ENCODE results near the gene MLC1. TPM values are rescaled to one million over a fixed set of nuclear protein-coding genes. Genes with fewer than 3 reads are reported as not detected.

The MLC1 gene
- total and polyA plus RNA-seq, 4 experiments from 2014 or later: 0.28 TPM; not detected in 3

- ChIA-PET CTCF (ENCODE audit: partially characterized antibody) (interaction anchor here (0.7 to 2.3 kb wide), 5 partner anchors 9 to 252 kb away, joined by 3 to 8 read pairs (median 4); no protein-coding TSS in a partner anchor), POLR2A (ENCODE audit: partially characterized antibody) (interaction anchor here (1.0 to 1.7 kb wide), 5 partner anchors 9 to 82 kb away, joined by 3 to 6 read pairs (median 4); partner anchors contain the start of gene PIM3)
- H3K27ac Mint-ChIP-seq: peak overlapping the region; percentile 70 to 94 (median 86)
- Histone ChIP-seq H3K9me3 (ENCODE audit: control insufficient read depth in 1 of 2, low read length in 2 of 2) (no peaks in the 10 kb centered on the region), H3K27ac (ENCODE audit: low read depth, low read length) (peak overlapping the region; percentile 42), H3K4me3 (ENCODE audit: low read length in 2 of 2) (peak overlapping the region in 1 of 2 donors; percentile 5), H3K27me3 (ENCODE audit: insufficient read depth, low read length) (no peaks in the 10 kb centered on the region), H3K36me3 (ENCODE audit: insufficient read depth, low read length) (no peaks in the 10 kb centered on the region), H3K4me1 (ENCODE audit: insufficient read depth, low read length) (peaks cover 56% of the 10 kb centered on the region)
- intact Hi-C loops (cut with micrococcal nuclease): loop anchor here (10.0 kb wide), 1 partner anchor 194 kb away; the partner anchor contains the start of gene BRD1
- DNase-seq: peak; percentile 55 to 81 (median 57)
- H3K4me3 Mint-ChIP-seq: peak overlapping the region; percentile 21 to 83 (median 69)
- no peaks in the 10 kb centered on the region for H3K9me3 Mint-ChIP-seq
- H3K4me1 Mint-ChIP-seq: peaks cover 3 to 21% (median 11%) of the 10 kb centered on the region in 4 donors
- no peaks in the 10 kb centered on the region for H3K36me3 Mint-ChIP-seq
- no peaks in the 10 kb centered on the region for H3K27me3 Mint-ChIP-seq
These were observed 66.5 kb downstream of the MLC1 start for GRCh38 chr22:50018608-50019285.

- no peaks in the 10 kb centered on the region for H3K27me3 ChIP-seq (ENCODE audit: insufficient read depth, low read length)
- peaks cover 61% of the 10 kb centered on the region for H3K4me1 ChIP-seq (ENCODE audit: insufficient read depth, low read length)
- POLR2A ChIA-PET (ENCODE audit: partially characterized antibody): interaction anchor here (1.0 to 1.7 kb wide), 6 partner anchors 10 to 88 kb away, joined by 3 to 6 read pairs (median 4); partner anchors contain the start of gene PIM3
- H3K4me3 Mint-ChIP-seq: peak overlapping the region in 5 of 8 donors; percentile 41 to 83 (median 75)
- H3K36me3 ChIP-seq (ENCODE audit: insufficient read depth, low read length): no peaks in the 10 kb centered on the region
- intact Hi-C loops (cut with micrococcal nuclease): loop anchor here (10.0 kb wide), 1 partner anchor 193 kb away; the partner anchor contains the start of gene BRD1
- peak overlapping the region in 6 of 7 donors; percentile 8 to 94 (median 86) for H3K27ac Mint-ChIP-seq
- peaks cover 8 to 21% (median 14%) of the 10 kb centered on the region in 4 donors for H3K4me1 Mint-ChIP-seq
- H3K36me3 Mint-ChIP-seq: no peaks in the 10 kb centered on the region
- peak overlapping the region; percentile 56 for H3K27ac ChIP-seq (ENCODE audit: low read depth, low read length)
- CTCF ChIA-PET (ENCODE audit: partially characterized antibody): interaction anchor here (0.7 to 2.3 kb wide), 4 partner anchors 12 to 251 kb away, joined by 3 to 8 read pairs (median 4); no protein-coding TSS in a partner anchor
- no peaks in the 10 kb centered on the region for H3K9me3 Mint-ChIP-seq
- no peaks in the 10 kb centered on the region for H3K9me3 ChIP-seq (ENCODE audit: control insufficient read depth in 1 of 2, low read length in 2 of 2)
- DNase-seq: no peak
- no peaks in the 10 kb centered on the region for H3K27me3 Mint-ChIP-seq
- H3K4me3 ChIP-seq (ENCODE audit: low read length in 2 of 2): no peak overlapping the region
These were observed 67.5 kb downstream of the MLC1 start for GRCh38 chr22:50017701-50018224.

GRCh38 chr22:50016988-50017700 lies 68.1 kb downstream of the MLC1 start:
- intact Hi-C loops (cut with micrococcal nuclease): loop anchor here (10.0 kb wide), 1 partner anchor 192 kb away; the partner anchor contains the start of gene BRD1
- Mint-ChIP-seq H3K9me3 (no peaks in the 10 kb centered on the region), H3K4me3 (peak overlapping the region in 5 of 8 donors; percentile 38 to 83 (median 75)), H3K27ac (peak overlapping the region in 5 of 7 donors; percentile 60 to 87 (median 79)), H3K36me3 (no peaks in the 10 kb centered on the region), H3K27me3 (no peaks in the 10 kb centered on the region), H3K4me1 (peaks cover 8 to 21% (median 15%) of the 10 kb centered on the region in 4 donors)
- no peak overlapping the region for H3K4me3 ChIP-seq (ENCODE audit: low read length in 2 of 2)
- DNase-seq: peak in 2 of 5 donors; percentile 25 to 81
- CTCF ChIA-PET (ENCODE audit: partially characterized antibody): interaction anchor here (0.9 to 1.3 kb wide), 3 partner anchors 23 to 86 kb away, joined by 3 to 4 read pairs (median 3); no protein-coding TSS in a partner anchor
- POLR2A ChIA-PET (ENCODE audit: partially characterized antibody): interaction anchor here (1.0 to 1.7 kb wide), 5 partner anchors 10 to 87 kb away, joined by 3 to 6 read pairs (median 4); partner anchors contain the start of gene PIM3
- H3K27ac ChIP-seq (ENCODE audit: low read depth, low read length): peak overlapping the region; percentile 56
- no peaks in the 10 kb centered on the region for H3K9me3 ChIP-seq (ENCODE audit: control insufficient read depth in 1 of 2, low read length in 2 of 2)
- H3K4me1 ChIP-seq (ENCODE audit: insufficient read depth, low read length): peaks cover 61% of the 10 kb centered on the region
- no peaks in the 10 kb centered on the region for H3K36me3 ChIP-seq (ENCODE audit: insufficient read depth, low read length)
- no peaks in the 10 kb centered on the region for H3K27me3 ChIP-seq (ENCODE audit: insufficient read depth, low read length)

GRCh38 chr22:50016308-50016987 lies 68.8 kb downstream of the MLC1 start:
- ChIA-PET CTCF (ENCODE audit: partially characterized antibody) (interaction anchor here (0.9 to 1.0 kb wide), 2 partner anchors 36 to 86 kb away, joined by 3 read pairs; no protein-coding TSS in a partner anchor), POLR2A (ENCODE audit: partially characterized antibody) (interaction anchor here (1.0 to 1.3 kb wide), 4 partner anchors 11 to 87 kb away, joined by 3 to 4 read pairs (median 4); no protein-coding TSS in a partner anchor)
- Histone ChIP-seq H3K9me3 (ENCODE audit: control insufficient read depth in 1 of 2, low read length in 2 of 2) (no peaks in the 10 kb centered on the region), H3K36me3 (ENCODE audit: insufficient read depth, low read length) (no peaks in the 10 kb centered on the region), H3K27ac (ENCODE audit: low read depth, low read length) (peak overlapping the region; percentile 56), H3K4me1 (ENCODE audit: insufficient read depth, low read length) (peaks cover 67% of the 10 kb centered on the region), H3K27me3 (ENCODE audit: insufficient read depth, low read length) (no peaks in the 10 kb centered on the region), H3K4me3 (ENCODE audit: low read length in 2 of 2) (no peak overlapping the region)
- Mint-ChIP-seq H3K4me3 (peak overlapping the region in 2 of 8 donors; percentile 57 to 83), H3K27ac (peak overlapping the region in 3 of 7 donors; percentile 10 to 86 (median 86)), H3K9me3 (no peaks in the 10 kb centered on the region), H3K36me3 (no peaks in the 10 kb centered on the region), H3K27me3 (peaks cover 1 to 2% of the 10 kb centered on the region in 2 donors), H3K4me1 (peaks cover 12 to 23% (median 19%) of the 10 kb centered on the region in 4 donors)
- intact Hi-C loops (cut with micrococcal nuclease): loop anchor here (10.0 kb wide), 1 partner anchor 192 kb away; the partner anchor contains the start of gene BRD1
- DNase-seq: peak in 1 of 5 donors; percentile 26

GRCh38 chr22:50015451-50016307 lies 69.5 kb downstream of the MLC1 start:
- H3K4me1 ChIP-seq (ENCODE audit: insufficient read depth, low read length): peaks cover 72% of the 10 kb centered on the region
- peaks cover 1 to 5% of the 10 kb centered on the region in 2 donors for H3K27me3 Mint-ChIP-seq
- H3K27me3 ChIP-seq (ENCODE audit: insufficient read depth, low read length): no peaks in the 10 kb centered on the region
- intact Hi-C loops (cut with micrococcal nuclease): loop anchor here (10.0 kb wide), 1 partner anchor 191 kb away; the partner anchor contains the start of gene BRD1
- H3K4me3 Mint-ChIP-seq: peak overlapping the region in 1 of 8 donors; percentile 25
- H3K9me3 Mint-ChIP-seq: no peaks in the 10 kb centered on the region
- peak overlapping the region in 1 of 7 donors; percentile 57 for H3K27ac Mint-ChIP-seq
- H3K36me3 Mint-ChIP-seq: no peaks in the 10 kb centered on the region
- no peaks in the 10 kb centered on the region for H3K9me3 ChIP-seq (ENCODE audit: control insufficient read depth in 1 of 2, low read length in 2 of 2)
- H3K27ac ChIP-seq (ENCODE audit: low read depth, low read length): peak overlapping the region; percentile 56
- no peak overlapping the region for H3K4me3 ChIP-seq (ENCODE audit: low read length in 2 of 2)
- CTCF ChIA-PET (ENCODE audit: partially characterized antibody): interaction anchor here (0.9 kb wide), 1 partner anchor 36 kb away, joined by 3 read pairs; no protein-coding TSS in a partner anchor
- H3K36me3 ChIP-seq (ENCODE audit: insufficient read depth, low read length): no peaks in the 10 kb centered on the region
- POLR2A ChIA-PET (ENCODE audit: partially characterized antibody): interaction anchor here (1.0 to 1.2 kb wide), 3 partner anchors 12 to 55 kb away, joined by 3 to 4 read pairs (median 3); partner anchors contain the start of gene PIM3
- no peak for DNase-seq
- H3K4me1 Mint-ChIP-seq: peaks cover 16 to 26% (median 23%) of the 10 kb centered on the region in 4 donors

Measured in CD4-positive, alpha-beta memory T cell (primary cell).